Activated CD4-positive, alpha-beta T cell treated with anti-CD3 and anti-CD28 coated beads, Interleukin-2, amount 50 U/mL, for 48 hours (primary cell): ENCODE results near the gene MMP13.
A peak's percentile ranks its signal among the peaks of the same experiment; 100 is the strongest.
"Not testable (repeated sequence)": the region's sequence is repeated elsewhere in the genome, so short reads cannot be mapped to it uniquely, and the experiment has no call there.

Experiments
- DNase-seq, 2 experiments: peaks; one replicate each; pipeline ENCODE4 v3.0.0-alpha.2; 2020

Gene MMP13

GRCh38 chr11:102955624-102956023 lies at the start of gene MMP13:
MMP13 (minus strand) TSS chr11:102955732; CDS start chr11:102955705, 27 bp downstream.
- no peak for DNase-seq

GRCh38 chr11:103004234-103004633 lies 48.7 kb upstream of the MMP13 start:
- not testable (repeated sequence) for DNase-seq

DNA sequence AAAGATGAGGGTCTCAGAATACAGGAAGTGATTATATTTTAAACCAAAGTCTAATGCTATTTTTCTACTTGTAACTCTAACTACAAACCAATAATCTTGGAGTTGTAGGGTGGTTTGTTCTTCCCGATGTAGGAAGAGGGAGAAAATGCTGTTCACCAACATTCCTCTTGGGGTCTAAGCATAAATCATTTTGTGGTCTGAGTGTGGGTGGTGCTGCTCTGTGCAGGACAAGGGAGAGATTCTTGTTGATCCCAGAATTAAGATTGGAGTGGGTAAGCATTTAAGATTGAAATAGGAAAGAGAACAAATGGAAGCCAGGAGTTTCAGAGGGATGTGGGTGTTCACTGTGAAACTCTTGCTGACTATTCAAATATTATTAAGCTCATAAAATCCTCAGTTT lies 38.6 kb upstream of the MMP13 start:
- no peak for DNase-seq

DNA sequence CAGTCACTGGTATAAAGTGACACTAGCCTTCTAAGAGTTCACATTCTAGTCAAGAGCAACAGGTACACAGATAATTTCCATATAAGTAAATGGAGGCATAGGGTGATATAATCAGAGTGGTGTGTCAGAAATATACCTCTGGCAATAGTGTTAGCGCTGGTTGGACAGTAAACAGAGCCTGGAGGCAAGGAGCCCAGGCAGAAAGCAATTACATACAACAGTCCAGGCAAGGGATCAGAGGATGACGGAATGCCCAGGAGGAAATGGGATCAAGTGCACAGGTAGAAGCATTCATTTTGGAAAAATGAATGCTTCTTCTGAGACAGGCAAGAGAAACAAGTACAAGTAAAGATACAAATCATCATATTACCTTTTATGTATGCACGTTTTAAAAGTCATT lies 36.2 kb upstream of the MMP13 start:
- DNase-seq = no peak

DNA sequence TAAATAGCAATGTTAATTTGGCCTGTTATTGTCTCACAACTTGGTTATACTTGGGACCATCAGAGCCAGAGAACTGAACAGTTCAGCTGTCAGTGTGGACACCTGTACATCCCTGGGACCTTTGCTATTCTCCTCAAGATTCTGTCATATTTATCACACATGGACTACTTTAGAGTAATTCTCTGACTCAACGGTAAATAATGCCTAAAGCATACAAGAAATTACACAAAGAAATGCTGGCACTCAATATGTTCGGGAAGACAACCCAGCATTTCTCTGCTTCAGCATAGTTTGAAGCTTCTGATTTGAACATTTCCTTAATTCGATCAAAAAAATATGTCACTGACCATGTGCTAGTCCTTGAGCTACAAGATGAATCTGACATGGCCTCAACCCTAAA lies 34.6 kb upstream of the MMP13 start:
- DNase-seq = no peak

DNA sequence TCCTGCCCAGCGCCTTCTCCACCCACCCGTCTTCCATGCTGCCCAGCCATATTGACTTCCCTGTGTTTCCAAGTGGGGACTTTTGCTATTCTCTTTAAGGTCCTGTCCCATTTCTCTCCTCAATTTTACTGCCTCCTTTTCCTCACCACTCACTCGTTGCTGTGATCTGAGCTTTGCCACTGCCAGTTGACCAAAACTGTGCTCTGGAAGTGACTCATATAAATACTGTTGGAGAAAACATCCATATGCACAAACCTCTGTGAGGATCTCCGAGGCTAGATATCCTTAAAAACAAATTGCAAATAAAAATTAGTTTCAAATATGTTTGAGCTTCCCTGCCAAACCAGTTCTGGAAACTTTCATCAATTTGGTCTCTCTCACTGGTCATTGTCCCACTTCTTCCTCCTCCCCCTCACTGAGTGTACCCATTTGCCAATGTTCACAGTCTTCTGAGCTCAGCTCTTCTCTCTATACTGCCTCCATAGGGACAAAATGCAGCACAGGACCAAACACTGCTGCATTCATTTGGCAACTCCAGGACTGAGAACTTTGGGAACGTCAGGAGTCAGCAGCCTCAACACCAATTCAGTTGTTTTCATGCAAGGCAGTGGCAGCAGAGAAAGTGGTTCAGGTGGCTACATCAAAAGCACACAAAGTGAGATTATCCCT lies 34.0 kb upstream of the MMP13 start:
- DNase-seq = no peak

DNA sequence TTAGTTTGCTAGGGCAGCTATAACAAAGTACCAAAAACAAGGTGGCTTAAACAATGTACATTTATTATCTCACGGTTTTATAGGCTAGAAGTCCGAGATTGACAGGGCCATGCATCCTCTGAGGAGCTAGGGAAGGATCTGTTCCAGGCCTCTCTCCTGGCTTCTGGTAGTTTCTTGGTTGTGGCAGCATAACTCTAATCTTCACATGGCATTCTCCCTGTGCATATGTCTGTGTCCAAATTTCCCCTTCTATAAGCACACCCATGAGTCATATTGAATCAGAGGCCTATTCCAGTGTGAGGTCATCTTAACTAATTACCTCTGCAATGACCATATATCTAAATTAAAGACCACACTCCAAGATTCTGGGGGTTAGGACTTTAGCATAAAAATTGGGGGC lies 31.3 kb upstream of the MMP13 start:
- DNase-seq = no peak

DNA sequence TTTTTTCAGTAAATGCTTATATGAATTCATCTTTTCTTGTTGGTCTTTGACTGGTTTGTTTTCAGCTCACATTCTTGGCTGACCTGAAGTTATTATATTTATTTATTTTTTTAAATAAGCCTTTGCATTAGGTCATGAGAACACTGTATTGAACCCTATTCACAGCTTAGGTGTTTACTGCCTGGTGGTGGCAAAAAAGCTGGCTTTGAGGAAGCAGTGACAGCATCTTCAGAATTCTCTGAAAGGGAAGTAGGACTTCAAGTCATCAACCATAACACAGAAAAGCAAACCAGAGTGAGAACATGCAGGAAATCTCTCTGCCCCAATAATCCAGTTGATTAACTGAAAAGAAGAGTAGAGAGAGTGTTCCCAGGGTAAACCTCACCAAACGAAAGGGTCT lies 30.3 kb upstream of the MMP13 start:
- no peak for DNase-seq

DNA sequence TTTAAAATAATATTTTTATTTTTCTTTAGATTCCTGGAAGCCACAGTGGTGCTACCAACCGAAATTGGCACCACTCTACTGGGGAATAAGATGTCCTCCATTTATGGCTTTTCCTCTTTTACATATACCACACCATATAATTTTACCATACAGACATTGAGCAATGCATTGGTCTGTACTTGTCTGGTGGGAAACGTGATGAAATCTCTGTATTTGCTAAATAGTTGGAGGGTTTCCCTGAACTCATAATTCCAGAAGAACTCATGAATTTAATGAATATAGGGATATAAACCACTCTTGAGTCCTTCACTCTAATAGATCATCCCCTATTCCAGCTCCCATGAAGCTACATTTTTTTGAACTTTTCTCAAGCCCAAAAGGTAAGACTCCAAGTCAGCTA lies 28.0 kb upstream of the MMP13 start:
- no peak for DNase-seq

GRCh38 chr11:102981324-102981910 lies 25.9 kb upstream of the MMP13 start:
- DNase-seq = no peak

- DNase-seq = no peak
Measured at GRCh38 chr11:102974552-102975280, 19.2 kb upstream of the MMP13 start.

- not testable (repeated sequence) for DNase-seq
Measured at GRCh38 chr11:102973698-102974097, 18.2 kb upstream of the MMP13 start.

- no peak for DNase-seq
Measured at GRCh38 chr11:102972853-102973252, 17.3 kb upstream of the MMP13 start.

DNA sequence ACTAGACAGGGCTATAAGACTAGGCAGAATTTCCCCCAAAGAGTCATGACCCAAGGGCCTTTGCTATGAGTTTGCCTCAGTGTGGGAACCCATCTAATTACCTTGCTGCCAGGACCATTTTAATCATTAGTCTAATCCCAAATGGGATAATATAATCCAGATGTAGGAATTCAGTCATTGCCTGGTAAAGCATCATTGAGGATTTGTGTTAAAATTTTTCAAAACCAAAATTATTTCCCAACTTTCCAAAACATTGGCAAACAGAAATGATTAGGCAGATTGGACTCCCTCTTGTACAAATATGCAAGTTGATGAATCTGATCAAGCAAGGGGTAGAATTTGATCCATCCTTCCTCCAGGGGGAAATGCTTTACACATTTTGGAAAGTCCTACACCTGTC lies 16.2 kb upstream of the MMP13 start:
- DNase-seq = no peak

- DNase-seq = no peak
Measured at GRCh38 chr11:102967497-102967896, 12.0 kb upstream of the MMP13 start.

DNA sequence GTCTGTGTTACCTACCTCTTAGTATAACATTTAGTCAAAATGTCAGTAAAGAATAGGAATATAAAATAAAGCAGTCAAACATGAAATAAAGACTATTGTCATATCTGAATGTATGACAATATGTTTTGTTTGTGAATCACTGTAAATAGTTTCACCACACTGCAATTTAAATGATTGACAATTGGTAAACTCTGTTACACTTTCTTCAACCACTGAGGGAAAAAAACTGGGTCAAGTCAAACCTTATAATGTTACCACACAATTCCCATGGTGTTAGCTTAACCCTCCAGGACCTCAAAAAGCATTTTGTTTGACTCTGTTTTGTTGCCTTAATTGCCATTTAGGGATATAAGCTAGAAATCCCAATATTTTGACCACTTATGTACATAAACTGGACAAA lies 10.5 kb upstream of the MMP13 start:
- DNase-seq = no peak

GRCh38 chr11:102964867-102965266 lies 9.3 kb upstream of the MMP13 start:
- no peak for DNase-seq

DNA sequence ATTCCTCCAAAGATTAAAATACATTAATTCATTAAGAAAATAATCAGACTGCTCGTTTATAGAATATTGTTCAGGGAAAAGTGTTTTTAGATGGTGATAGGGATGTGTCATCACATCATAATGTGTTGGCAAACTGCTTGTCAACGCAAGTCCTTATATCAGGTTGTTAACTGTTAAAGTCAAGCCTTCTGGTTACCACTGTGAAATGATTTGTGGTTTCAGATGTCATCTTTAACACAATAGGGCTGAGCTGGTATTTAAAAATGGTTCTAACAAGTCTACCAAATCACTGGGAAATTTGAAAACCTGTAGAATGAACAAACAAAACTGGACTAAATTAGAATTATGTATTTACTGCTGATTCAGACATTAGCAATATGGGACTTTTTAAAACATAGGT lies 2.4 kb upstream of the MMP13 start:
- no peak for DNase-seq

DNA sequence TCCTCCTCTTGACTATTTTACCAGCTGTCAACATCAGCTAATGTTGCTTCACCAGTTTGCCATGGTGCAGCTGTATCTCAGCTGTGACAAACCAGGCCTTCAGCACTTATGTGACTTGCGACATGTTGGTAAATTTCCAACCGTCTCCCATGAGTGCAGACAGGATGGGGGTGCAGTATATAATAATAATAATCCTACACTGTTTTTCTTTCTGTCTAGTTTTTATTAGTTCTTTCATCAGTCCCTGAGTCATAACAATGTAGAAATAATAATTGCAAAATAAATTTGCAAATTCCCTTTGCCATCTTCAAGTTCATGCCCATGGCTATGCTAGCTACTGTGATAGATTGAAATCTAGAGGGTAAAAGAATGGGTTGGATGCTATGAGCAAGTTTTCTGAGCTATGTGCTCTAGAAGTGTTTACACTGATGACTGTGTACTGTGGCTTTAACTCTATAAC lies 4.9 kb downstream of the MMP13 start:
- no peak for DNase-seq

DNA sequence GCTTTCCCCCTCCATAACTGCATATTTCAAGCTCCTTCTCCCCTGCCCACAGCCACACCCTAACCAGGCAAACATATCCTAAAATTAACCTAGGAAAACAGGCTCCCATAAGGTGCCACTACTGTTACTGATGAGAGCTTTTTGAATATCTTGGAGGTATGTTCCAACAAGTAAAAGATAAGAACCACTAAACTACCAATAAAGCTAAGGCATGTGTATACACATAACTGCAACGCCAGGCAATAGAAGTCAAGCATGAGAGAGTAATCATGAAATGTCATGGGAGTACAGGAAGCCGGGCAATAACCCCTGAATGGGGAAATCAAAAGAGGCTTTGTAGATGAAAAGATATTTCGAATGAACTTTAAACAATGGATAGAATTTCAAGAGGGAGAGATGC lies 9.3 kb downstream of the MMP13 start:
- no peak for DNase-seq

- DNase-seq = peak; percentile 22 to 31
Measured at GRCh38 chr11:102940714-102941588, 14.6 kb downstream of the MMP13 start.

DNA sequence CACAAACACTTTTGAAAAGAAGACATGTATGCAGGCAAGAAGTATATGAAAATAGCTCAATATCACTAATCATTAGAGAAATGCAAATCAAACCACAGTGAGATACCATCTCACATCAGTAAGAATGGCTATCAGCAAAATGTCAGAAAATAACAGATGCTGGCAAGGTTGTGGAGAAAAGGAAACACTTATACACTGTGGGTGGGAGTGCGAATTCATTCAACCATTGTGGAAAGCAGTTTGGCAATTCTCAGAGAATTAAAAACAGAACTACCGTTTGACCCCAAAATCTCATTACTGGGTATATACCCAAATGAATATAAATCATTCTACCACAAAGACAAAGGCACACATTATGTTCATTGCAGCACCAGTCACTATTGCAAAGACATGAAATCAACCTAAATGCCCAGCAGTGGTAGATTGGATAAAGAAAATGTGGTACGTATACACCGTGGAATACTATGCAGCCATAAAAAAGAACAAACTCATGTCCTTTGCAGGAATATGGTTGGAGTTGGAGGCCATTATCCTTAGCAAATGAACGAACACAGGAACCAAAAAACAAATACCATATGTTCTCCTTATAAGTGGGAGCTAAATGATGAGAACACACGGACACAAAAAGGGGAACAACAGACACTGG lies 18.5 kb downstream of the MMP13 start:
- no peak for DNase-seq

DNA sequence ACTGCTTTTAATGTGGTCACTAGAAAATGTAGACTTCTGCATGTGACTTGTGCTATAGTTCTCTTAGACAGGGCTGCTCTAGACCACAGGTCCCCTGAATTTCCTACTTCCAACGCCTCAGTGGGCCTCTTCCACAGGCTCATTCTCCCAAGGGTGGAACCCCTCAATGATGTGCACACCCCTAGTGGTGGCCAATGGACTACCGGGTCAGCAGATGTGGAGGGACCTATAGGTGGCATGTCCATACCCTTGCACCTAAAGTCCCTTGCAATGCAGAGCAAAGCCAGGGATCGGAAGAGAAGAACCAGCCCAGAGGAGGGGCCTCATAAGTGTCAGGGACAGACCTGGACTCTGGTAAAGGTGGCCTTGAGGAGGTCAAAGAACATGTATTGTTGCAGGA lies 20.0 kb downstream of the MMP13 start:
- no peak for DNase-seq
